Measurements from ENCODE around the gene PKNOX2. TPM values are rescaled to one million over a fixed set of nuclear protein-coding genes. Genes with fewer than 3 reads are reported as not detected.
A peak's percentile ranks its signal among the peaks of the same experiment; 100 is the strongest.

PKNOX2 gene
- total RNA-seq, 4 donors from 2014 or later = 0.40 to 5.9 (median 1.1) TPM; not detected in 1

- WGBS, 2 donors = 90 to 94% methylated on average over 6 of the region's 6 CpGs
- no peak for TF ChIP-seq CTCF (IDR thresholded peaks at IDR 0.05)
- no peak for TF ChIP-seq POLR2A (IDR thresholded peaks at IDR 0.05)
- H3K4me3 ChIP-seq = no peak overlapping the region
- DNase-seq = no peak
- no peak overlapping the region for H3K27ac ChIP-seq
- no peaks in the 10 kb centered on the region for H3K9me3 ChIP-seq
- H3K27me3 ChIP-seq = peaks cover 0 to 18% (median 0%) of the 10 kb centered on the region in 4 donors
- intact Hi-C loops (cut with DNase I) = no loop called here
- no peaks in the 10 kb centered on the region for H3K4me1 ChIP-seq
- no peaks in the 10 kb centered on the region for H3K36me3 ChIP-seq
Observed at GRCh38 chr11:125157118-125157733, 7.3 kb upstream of the PKNOX2 start.

GRCh38 chr11:125157953-125158680 is 6.4 kb upstream of the PKNOX2 start:
- no peak overlapping the region for H3K4me3 ChIP-seq
- DNase-seq = no peak
- H3K27ac ChIP-seq = no peak overlapping the region
- H3K4me1 ChIP-seq = no peaks in the 10 kb centered on the region
- H3K36me3 ChIP-seq = no peaks in the 10 kb centered on the region
- no peak for TF ChIP-seq POLR2A (IDR thresholded peaks at IDR 0.05)
- no peak for TF ChIP-seq CTCF (IDR thresholded peaks at IDR 0.05)
- H3K9me3 ChIP-seq = no peaks in the 10 kb centered on the region
- intact Hi-C loops (cut with DNase I) = no loop called here
- WGBS, 2 donors = 83 to 87% methylated on average over 9 to 10 of the region's 10 CpGs
- peaks cover 0 to 23% (median 0%) of the 10 kb centered on the region in 4 donors for H3K27me3 ChIP-seq

GRCh38 chr11:125162743-125163142 is 1.8 kb upstream of the PKNOX2 start:
- no peak overlapping the region for H3K27ac ChIP-seq
- H3K9me3 ChIP-seq = no peaks in the 10 kb centered on the region
- H3K27me3 ChIP-seq = peaks cover 0 to 47% (median 2%) of the 10 kb centered on the region in 4 donors
- intact Hi-C loops (cut with DNase I) = loop anchor here (5.0 kb wide), 1 partner anchor 185 kb away; no protein-coding TSS in a partner anchor
- TF ChIP-seq POLR2A (IDR thresholded peaks at IDR 0.05) (no peak), CTCF (IDR thresholded peaks at IDR 0.05) (no peak)
- H3K4me1 ChIP-seq = peaks cover 15 to 42% (median 19%) of the 10 kb centered on the region in 3 donors
- H3K36me3 ChIP-seq = no peaks in the 10 kb centered on the region
- no peak overlapping the region for H3K4me3 ChIP-seq
- no peak for DNase-seq
- 64 to 78% methylated on average over 3 to 4 of the region's 4 CpGs for WGBS, 2 donors

- Histone ChIP-seq H3K27ac (peak overlapping the region in 3 of 4 donors; percentile 84 to 90 (median 85)), H3K36me3 (no peaks in the 10 kb centered on the region), H3K4me1 (peaks cover 15 to 50% (median 19%) of the 10 kb centered on the region in 3 donors), H3K27me3 (peaks cover 0 to 51% (median 2%) of the 10 kb centered on the region in 4 donors), H3K4me3 (no peak overlapping the region), H3K9me3 (no peaks in the 10 kb centered on the region)
- WGBS, 2 donors = 74 to 88% methylated on average over 5 of the region's 6 CpGs
- TF ChIP-seq CTCF (IDR thresholded peaks at IDR 0.05) = no peak
- no peak for TF ChIP-seq POLR2A (IDR thresholded peaks at IDR 0.05)
- DNase-seq = no peak
- intact Hi-C loops (cut with DNase I) = loop anchor here (5.0 kb wide), 1 partner anchor 184 kb away; no protein-coding TSS in a partner anchor
Observed at GRCh38 chr11:125163431-125164063, 1.0 kb upstream of the PKNOX2 start.

- Histone ChIP-seq H3K4me3 (peak overlapping the region in 3 of 4 donors; percentile 61 to 72 (median 61)), H3K9me3 (no peaks in the 10 kb centered on the region), H3K27me3 (peaks cover 0 to 52% (median 2%) of the 10 kb centered on the region in 4 donors), H3K36me3 (no peaks in the 10 kb centered on the region), H3K4me1 (peaks cover 15 to 55% (median 24%) of the 10 kb centered on the region in 3 donors), H3K27ac (peak overlapping the region in 3 of 4 donors; percentile 84 to 90 (median 85))
- intact Hi-C loops (cut with DNase I) = loop anchor here (5.0 kb wide), 1 partner anchor 183 kb away; no protein-coding TSS in a partner anchor
- no peak for DNase-seq
- 32 to 33% methylated on average over 1 to 3 of the region's 8 CpGs for WGBS, 2 donors
- TF ChIP-seq POLR2A (IDR thresholded peaks at IDR 0.05) (no peak), CTCF (IDR thresholded peaks at IDR 0.05) (no peak)
Observed at GRCh38 chr11:125164091-125164421, 495 bp upstream of the PKNOX2 start.

Measured in esophagus squamous epithelium (tissue), 5 donors.